ENCODE data around the gene CATSPER3. TPM values are rescaled to one million over a fixed set of nuclear protein-coding genes. Genes with fewer than 3 reads are reported as not detected.

CATSPER3 gene
- polyA plus RNA-seq, 3 donors = 0.15 to 0.60 (median 0.52) TPM

DNA sequence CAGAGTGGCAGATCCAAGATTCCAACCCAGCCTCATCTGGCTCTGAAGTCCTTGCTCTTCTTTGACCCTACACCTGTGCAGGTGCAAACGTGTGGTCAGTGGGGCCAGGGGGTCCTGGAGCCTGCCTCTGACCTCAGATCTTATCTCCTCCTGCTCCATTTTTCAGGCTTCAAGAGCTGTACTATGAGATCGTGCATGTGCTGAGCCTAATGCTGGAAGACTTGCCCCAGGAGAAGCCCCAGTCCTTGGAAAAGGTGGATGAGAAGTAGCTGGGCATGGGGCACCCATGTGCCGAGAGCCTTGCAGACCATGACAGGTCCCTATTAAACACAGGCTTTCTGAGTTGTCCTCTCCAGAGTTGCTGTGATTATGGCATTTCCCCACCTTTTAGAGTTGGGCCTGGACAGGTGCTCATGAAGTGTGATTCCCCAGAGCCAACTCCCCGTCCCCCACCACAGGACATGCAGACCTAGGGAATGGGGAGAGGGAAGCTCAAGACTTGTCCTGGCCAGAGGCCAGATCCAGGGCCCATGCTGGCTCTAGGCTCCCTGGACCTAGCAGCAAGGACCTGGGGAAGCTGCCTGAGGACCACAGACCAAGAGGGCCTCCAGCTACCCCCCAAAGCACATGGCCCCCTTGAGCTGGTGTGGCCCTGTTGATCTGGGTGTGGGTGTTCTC, 43.8 kb downstream of the CATSPER3 start:
- no peak overlapping the region for H3K4me2 ChIP-seq (replicated peaks; ENCODE audit: extremely low read depth, low read length, poor library complexity, severe bottlenecking)
- H3K9me3 ChIP-seq (replicated peaks in 1 of 2; ENCODE audit: control insufficient read depth in 1 of 2, insufficient read depth in 1 of 2, low read length in 2 of 2) = no peaks in the 10 kb centered on the region
- H3K4me3 Mint-ChIP-seq = no peak overlapping the region
- no peaks in the 10 kb centered on the region for H3K27me3 ChIP-seq (ENCODE audit: control insufficient read depth in 2 of 2, insufficient read depth in 2 of 2, low read length in 2 of 2)
- no peak overlapping the region for H2AFZ ChIP-seq (ENCODE audit: insufficient read depth, low read depth, low read length, poor library complexity, severe bottlenecking)
- H3K27ac ChIP-seq (ENCODE audit: low read depth in 1 of 2, low read length in 2 of 2) = no peak overlapping the region
- H3K27ac Mint-ChIP-seq = no peak overlapping the region
- H3K36me3 Mint-ChIP-seq = no peaks in the 10 kb centered on the region
- H3K36me3 ChIP-seq (replicated peaks in 1 of 2; ENCODE audit: control insufficient read depth in 1 of 2, insufficient read depth in 2 of 2, low read length in 2 of 2) = no peaks in the 10 kb centered on the region
- peaks cover 2 to 6% (median 3%) of the 10 kb centered on the region in 3 donors for H3K27me3 Mint-ChIP-seq (ENCODE audit: low read depth in 3 of 3)
- H3K9ac ChIP-seq (ENCODE audit: insufficient read depth, low read length, poor library complexity, severe bottlenecking) = no peak overlapping the region
- no peak overlapping the region for H3K4me3 ChIP-seq (replicated peaks in 1 of 3; ENCODE audit: low read depth in 2 of 3, low read length in 3 of 3)
- H3K4me1 ChIP-seq (ENCODE audit: control insufficient read depth in 1 of 2, insufficient read depth in 2 of 2, low read length in 2 of 2) = no peaks in the 10 kb centered on the region
- no peaks in the 10 kb centered on the region for H3K4me1 Mint-ChIP-seq
- intact Hi-C loops (cut with micrococcal nuclease) = no loop called here
- TF ChIP-seq, protein P1, sequence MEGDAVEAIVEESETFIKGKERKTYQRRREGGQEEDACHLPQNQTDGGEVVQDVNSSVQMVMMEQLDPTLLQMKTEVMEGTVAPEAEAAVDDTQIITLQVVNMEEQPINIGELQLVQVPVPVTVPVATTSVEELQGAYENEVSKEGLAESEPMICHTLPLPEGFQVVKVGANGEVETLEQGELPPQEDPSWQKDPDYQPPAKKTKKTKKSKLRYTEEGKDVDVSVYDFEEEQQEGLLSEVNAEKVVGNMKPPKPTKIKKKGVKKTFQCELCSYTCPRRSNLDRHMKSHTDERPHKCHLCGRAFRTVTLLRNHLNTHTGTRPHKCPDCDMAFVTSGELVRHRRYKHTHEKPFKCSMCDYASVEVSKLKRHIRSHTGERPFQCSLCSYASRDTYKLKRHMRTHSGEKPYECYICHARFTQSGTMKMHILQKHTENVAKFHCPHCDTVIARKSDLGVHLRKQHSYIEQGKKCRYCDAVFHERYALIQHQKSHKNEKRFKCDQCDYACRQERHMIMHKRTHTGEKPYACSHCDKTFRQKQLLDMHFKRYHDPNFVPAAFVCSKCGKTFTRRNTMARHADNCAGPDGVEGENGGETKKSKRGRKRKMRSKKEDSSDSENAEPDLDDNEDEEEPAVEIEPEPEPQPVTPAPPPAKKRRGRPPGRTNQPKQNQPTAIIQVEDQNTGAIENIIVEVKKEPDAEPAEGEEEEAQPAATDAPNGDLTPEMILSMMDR (IDR thresholded peaks at IDR 0.05) = no peak
- H3K9me3 Mint-ChIP-seq = peaks cover 0 to 2% (median 0%) of the 10 kb centered on the region in 7 donors
- WGBS (ENCODE audit: insufficient coverage) = 86% methylated on average over 2 of the region's 4 CpGs
- H3K79me2 ChIP-seq (ENCODE audit: insufficient read depth, low read length) = no peaks in the 10 kb centered on the region
- DNase-seq = no peak
- H4K20me1 ChIP-seq (ENCODE audit: insufficient read depth, low read length) = no peaks in the 10 kb centered on the region

DNA sequence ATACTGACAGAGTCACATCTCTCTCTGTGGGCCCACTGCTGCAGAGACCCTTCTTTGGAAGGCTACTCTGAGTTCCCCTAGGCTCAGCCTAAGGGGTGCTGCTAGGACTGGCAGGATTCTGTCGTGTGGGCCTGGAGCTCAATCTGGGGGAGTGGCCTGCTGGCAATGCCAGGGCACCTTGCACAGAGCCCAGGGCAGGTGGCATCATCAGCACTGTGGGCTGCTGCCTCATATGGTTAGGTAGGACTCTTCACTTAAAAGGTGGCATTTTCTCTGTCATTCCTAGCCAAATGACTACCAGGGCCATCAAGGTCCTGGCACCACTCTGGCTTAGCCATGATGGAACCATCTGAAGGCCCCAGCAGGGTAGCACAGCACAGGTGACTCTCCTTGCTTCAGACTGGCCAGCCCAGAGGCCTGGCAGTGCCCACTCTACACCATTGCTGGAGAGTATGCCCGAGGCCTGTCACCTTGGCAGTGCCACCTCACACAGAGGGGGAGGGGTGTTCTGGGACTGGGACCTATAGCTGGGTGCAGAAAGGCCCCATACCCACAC, 44.4 kb downstream of the CATSPER3 start:
- no peak overlapping the region for H3K4me2 ChIP-seq (replicated peaks; ENCODE audit: extremely low read depth, low read length, poor library complexity, severe bottlenecking)
- no peaks in the 10 kb centered on the region for H3K79me2 ChIP-seq (ENCODE audit: insufficient read depth, low read length)
- DNase-seq = peak in 1 of 3 donors; percentile 0
- no peak overlapping the region for H3K9ac ChIP-seq (ENCODE audit: insufficient read depth, low read length, poor library complexity, severe bottlenecking)
- TF ChIP-seq, protein P1 (IDR thresholded peaks at IDR 0.05) = no peak
- H3K36me3 ChIP-seq (replicated peaks in 1 of 2; ENCODE audit: control insufficient read depth in 1 of 2, insufficient read depth in 2 of 2, low read length in 2 of 2) = no peaks in the 10 kb centered on the region
- H3K27ac Mint-ChIP-seq = peak overlapping the region in 1 of 7 donors; percentile 22
- peaks cover 4 to 6% (median 5%) of the 10 kb centered on the region in 3 donors for H3K27me3 Mint-ChIP-seq (ENCODE audit: low read depth in 3 of 3)
- WGBS (ENCODE audit: insufficient coverage) = 94% methylated on average over 1 of the region's 2 CpGs
- no peak overlapping the region for H3K27ac ChIP-seq (ENCODE audit: low read depth in 1 of 2, low read length in 2 of 2)
- no peaks in the 10 kb centered on the region for H3K9me3 ChIP-seq (replicated peaks in 1 of 2; ENCODE audit: control insufficient read depth in 1 of 2, insufficient read depth in 1 of 2, low read length in 2 of 2)
- H3K9me3 Mint-ChIP-seq = peaks cover 0 to 2% (median 0%) of the 10 kb centered on the region in 7 donors
- H2AFZ ChIP-seq (ENCODE audit: insufficient read depth, low read depth, low read length, poor library complexity, severe bottlenecking) = no peak overlapping the region
- H3K27me3 ChIP-seq (ENCODE audit: control insufficient read depth in 2 of 2, insufficient read depth in 2 of 2, low read length in 2 of 2) = no peaks in the 10 kb centered on the region
- H3K4me3 ChIP-seq (replicated peaks in 1 of 3; ENCODE audit: low read depth in 2 of 3, low read length in 3 of 3) = no peak overlapping the region
- H3K4me3 Mint-ChIP-seq = no peak overlapping the region
- no peaks in the 10 kb centered on the region for H3K4me1 Mint-ChIP-seq
- no peaks in the 10 kb centered on the region for H4K20me1 ChIP-seq (ENCODE audit: insufficient read depth, low read length)
- no peaks in the 10 kb centered on the region for H3K36me3 Mint-ChIP-seq
- intact Hi-C loops (cut with micrococcal nuclease) = no loop called here
- no peaks in the 10 kb centered on the region for H3K4me1 ChIP-seq (ENCODE audit: control insufficient read depth in 1 of 2, insufficient read depth in 2 of 2, low read length in 2 of 2)

Data from CD14-positive monocyte (primary cell).